ENCODE data around the gene CELF2. TPM values are rescaled to one million over a fixed set of nuclear protein-coding genes. Genes with fewer than 3 reads are reported as not detected.

CELF2 gene
- polyA plus RNA-seq, 1 experiment: 24.7 TPM

GRCh38 chr10:11065567-11065966 is 47.9 kb downstream of the CELF2 start:
- no peak for TF ChIP-seq CTCF (IDR thresholded peaks at IDR 0.05; ENCODE audit: low read depth, low read length)
- Histone ChIP-seq H3K4me3 (ENCODE audit: low read depth, low read length) (no peak overlapping the region), H3K27me3 (ENCODE audit: control insufficient read depth, insufficient read depth, low read length) (no peaks in the 10 kb centered on the region), H3K9me3 (ENCODE audit: control insufficient read depth, insufficient read depth, low read length) (peaks cover 4% of the 10 kb centered on the region; the same call in 1 of the 2 replicates), H3K27ac (ENCODE audit: low read depth, low read length) (no peak overlapping the region)
- ChIA-PET CTCF (no interaction called here), POLR2A (no interaction called here)
- no peak for DNase-seq (ENCODE audit: low read depth, low spot score)

- Histone ChIP-seq H3K27ac (ENCODE audit: low read depth, low read length) (no peak overlapping the region), H3K9me3 (ENCODE audit: control insufficient read depth, insufficient read depth, low read length) (peaks cover 4% of the 10 kb centered on the region; the same call in 1 of the 2 replicates), H3K4me3 (ENCODE audit: low read depth, low read length) (no peak overlapping the region), H3K27me3 (ENCODE audit: control insufficient read depth, insufficient read depth, low read length) (no peaks in the 10 kb centered on the region)
- no peak for TF ChIP-seq CTCF (IDR thresholded peaks at IDR 0.05; ENCODE audit: low read depth, low read length)
- ChIA-PET POLR2A (no interaction called here), CTCF (interaction anchor here (1.0 kb wide), 1 partner anchor 31 kb away, joined by 3 read pairs; no protein-coding TSS in a partner anchor)
- DNase-seq (ENCODE audit: low read depth, low spot score): no peak
These were observed 48.8 kb downstream of the CELF2 start for GRCh38 chr10:11066520-11066919.

- H3K4me3 ChIP-seq (ENCODE audit: low read depth, low read length): no peak overlapping the region
- TF ChIP-seq CTCF (IDR thresholded peaks at IDR 0.05; ENCODE audit: low read depth, low read length): no peak
- ChIA-PET POLR2A (no interaction called here), CTCF (interaction anchor here (0.6 kb wide), 1 partner anchor 55 kb away, joined by 3 read pairs; no protein-coding TSS in a partner anchor)
- DNase-seq (ENCODE audit: low read depth, low spot score): no peak
- H3K9me3 ChIP-seq (ENCODE audit: control insufficient read depth, insufficient read depth, low read length): no peaks in the 10 kb centered on the region
- no peaks in the 10 kb centered on the region for H3K27me3 ChIP-seq (ENCODE audit: control insufficient read depth, insufficient read depth, low read length)
- H3K27ac ChIP-seq (ENCODE audit: low read depth, low read length): no peak overlapping the region
These were observed 51.4 kb downstream of the CELF2 start for GRCh38 chr10:11068861-11069633.

- no peak for TF ChIP-seq CTCF (IDR thresholded peaks at IDR 0.05; ENCODE audit: low read depth, low read length)
- POLR2A ChIA-PET: no interaction called here
- Histone ChIP-seq H3K4me3 (ENCODE audit: low read depth, low read length) (no peak overlapping the region), H3K27me3 (ENCODE audit: control insufficient read depth, insufficient read depth, low read length) (no peaks in the 10 kb centered on the region), H3K27ac (ENCODE audit: low read depth, low read length) (no peak overlapping the region), H3K9me3 (ENCODE audit: control insufficient read depth, insufficient read depth, low read length) (no peaks in the 10 kb centered on the region)
- no peak for DNase-seq (ENCODE audit: low read depth, low spot score)
- CTCF ChIA-PET: no interaction called here
These were observed 55.7 kb downstream of the CELF2 start for GRCh38 chr10:11073410-11073809.

GRCh38 chr10:11074536-11075267 is 57.0 kb downstream of the CELF2 start:
- Histone ChIP-seq H3K27me3 (ENCODE audit: control insufficient read depth, insufficient read depth, low read length) (no peaks in the 10 kb centered on the region), H3K9me3 (ENCODE audit: control insufficient read depth, insufficient read depth, low read length) (no peaks in the 10 kb centered on the region), H3K4me3 (ENCODE audit: low read depth, low read length) (no peak overlapping the region), H3K27ac (ENCODE audit: low read depth, low read length) (no peak overlapping the region)
- ChIA-PET CTCF (no interaction called here), POLR2A (interaction anchor here (0.7 kb wide), 1 partner anchor 695 kb away, joined by 3 read pairs; no protein-coding TSS in a partner anchor)
- TF ChIP-seq CTCF (IDR thresholded peaks at IDR 0.05; ENCODE audit: low read depth, low read length): no peak
- DNase-seq (ENCODE audit: low read depth, low spot score): no peak

Measured in AG04450 (cell line).